SK-N-SH treated with all-trans-retinoic acid at 6 μM for 48 hours (cell line): ENCODE results near the gene EXOSC2.

Experiments used
- CSDC2 ChIP-seq: fragments of 250-450 bp; sonication (Bioruptor Pico); IDR thresholded peaks from 2 replicates; pipeline ENCODE4 v1.5.0; 2020; ENCODE audit warnings: mild to moderate bottlenecking, moderate library complexity
- ESRRG ChIP-seq: fragments of 250-450 bp; sonication (Bioruptor Pico); IDR thresholded peaks from 2 replicates; pipeline ENCODE4 v1.6.1; 2021; ENCODE audit warnings: mild to moderate bottlenecking
- OSR1 ChIP-seq: fragments of 250-450 bp; sonication (Bioruptor Pico); IDR thresholded peaks from 2 replicates; pipeline ENCODE4 v1.8.0; 2022; ENCODE audit warnings: moderate library complexity, mild to moderate bottlenecking, inconsistent platforms
- SNAI2 ChIP-seq: fragments of 250-450 bp; sonication (Bioruptor Pico); IDR thresholded peaks from 2 replicates; pipeline ENCODE4 v1.5.0; 2020; ENCODE audit warnings: mild to moderate bottlenecking, moderate library complexity
- TOX ChIP-seq: fragments of 250-450 bp; sonication (Bioruptor Pico); IDR thresholded peaks from 2 replicates; pipeline ENCODE4 v1.8.0; 2021; ENCODE audit warnings: mild to moderate bottlenecking, moderate library complexity, borderline replicate concordance
- ZFP30 ChIP-seq: fragments of 450-650 bp; formaldehyde crosslinking; IDR thresholded peaks from 2 replicates; pipeline ENCODE4 v1.5.0; 2022; ENCODE audit warnings: mild to moderate bottlenecking, moderate library complexity
- TF ChIP-seq, protein P1 (sequence below): fragments of 250-450 bp; sonication (Bioruptor Pico); IDR thresholded peaks from 2 replicates; pipeline ENCODE4 v1.8.0; 2020; ENCODE audit warnings: mild to moderate bottlenecking, moderate library complexity, borderline replicate concordance

DNA sequence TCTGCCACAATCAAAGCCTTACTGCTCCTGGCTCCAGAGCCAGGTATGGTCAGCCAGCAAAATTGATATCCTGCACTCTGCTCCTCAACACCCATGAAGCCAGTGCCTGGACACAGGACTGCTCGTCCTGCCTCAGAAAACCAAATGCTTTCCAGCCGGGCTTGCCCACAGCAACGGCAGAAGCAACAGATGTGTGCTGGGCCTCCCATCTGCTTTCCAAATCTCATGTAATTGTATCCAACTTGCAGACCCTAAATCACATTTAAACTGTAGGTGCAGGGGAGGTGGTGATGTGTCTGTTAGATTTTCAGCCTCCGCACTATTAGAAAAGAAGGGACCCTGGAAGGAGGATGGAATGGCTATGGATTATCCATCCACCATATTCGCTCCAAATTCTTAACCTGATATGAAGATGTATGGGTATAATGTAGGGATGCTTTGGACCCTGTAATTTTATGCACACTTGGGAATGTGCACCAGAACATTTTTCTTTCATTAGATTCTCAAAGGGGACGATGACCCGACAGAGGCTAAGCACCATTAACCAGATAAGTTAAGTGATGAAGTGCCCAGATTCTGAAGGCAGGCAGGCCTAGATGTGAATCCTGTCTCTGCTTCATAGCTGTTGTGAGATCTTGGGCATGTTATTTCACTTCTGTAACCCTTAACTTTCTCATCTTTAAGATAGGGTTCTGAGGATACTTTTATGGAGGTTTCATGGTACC lies 58.2 kb downstream of the EXOSC2 start:
- TF ChIP-seq, protein P1, sequence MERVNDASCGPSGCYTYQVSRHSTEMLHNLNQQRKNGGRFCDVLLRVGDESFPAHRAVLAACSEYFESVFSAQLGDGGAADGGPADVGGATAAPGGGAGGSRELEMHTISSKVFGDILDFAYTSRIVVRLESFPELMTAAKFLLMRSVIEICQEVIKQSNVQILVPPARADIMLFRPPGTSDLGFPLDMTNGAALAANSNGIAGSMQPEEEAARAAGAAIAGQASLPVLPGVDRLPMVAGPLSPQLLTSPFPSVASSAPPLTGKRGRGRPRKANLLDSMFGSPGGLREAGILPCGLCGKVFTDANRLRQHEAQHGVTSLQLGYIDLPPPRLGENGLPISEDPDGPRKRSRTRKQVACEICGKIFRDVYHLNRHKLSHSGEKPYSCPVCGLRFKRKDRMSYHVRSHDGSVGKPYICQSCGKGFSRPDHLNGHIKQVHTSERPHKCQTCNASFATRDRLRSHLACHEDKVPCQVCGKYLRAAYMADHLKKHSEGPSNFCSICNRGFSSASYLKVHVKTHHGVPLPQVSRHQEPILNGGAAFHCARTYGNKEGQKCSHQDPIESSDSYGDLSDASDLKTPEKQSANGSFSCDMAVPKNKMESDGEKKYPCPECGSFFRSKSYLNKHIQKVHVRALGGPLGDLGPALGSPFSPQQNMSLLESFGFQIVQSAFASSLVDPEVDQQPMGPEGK (CRISPR knock-in tag), result no peak
- TF ChIP-seq ESRRG (CRISPR knock-in tag) (no peak), CSDC2 (no peak), SNAI2 (no peak), OSR1 (CRISPR knock-in tag) (no peak), TOX (CRISPR knock-in tag) (no peak), ZFP30 (CRISPR knock-in tag) (no peak)
